Colon (tissue), 2 donors: ENCODE measurements around the gene BICRA.
"Not testable (repeated sequence)": the region's sequence is repeated elsewhere in the genome, so short reads cannot be mapped to it uniquely, and the experiment has no call there.

Source experiments
- FAIRE-seq: peaks from 2 replicates; lab custom pipeline; 2012; peaks lifted over from hg19 to GRCh38; lab: Jason Lieb, UNC
- donor health status: control.
- donor health status: control.

Gene BICRA

DNA sequence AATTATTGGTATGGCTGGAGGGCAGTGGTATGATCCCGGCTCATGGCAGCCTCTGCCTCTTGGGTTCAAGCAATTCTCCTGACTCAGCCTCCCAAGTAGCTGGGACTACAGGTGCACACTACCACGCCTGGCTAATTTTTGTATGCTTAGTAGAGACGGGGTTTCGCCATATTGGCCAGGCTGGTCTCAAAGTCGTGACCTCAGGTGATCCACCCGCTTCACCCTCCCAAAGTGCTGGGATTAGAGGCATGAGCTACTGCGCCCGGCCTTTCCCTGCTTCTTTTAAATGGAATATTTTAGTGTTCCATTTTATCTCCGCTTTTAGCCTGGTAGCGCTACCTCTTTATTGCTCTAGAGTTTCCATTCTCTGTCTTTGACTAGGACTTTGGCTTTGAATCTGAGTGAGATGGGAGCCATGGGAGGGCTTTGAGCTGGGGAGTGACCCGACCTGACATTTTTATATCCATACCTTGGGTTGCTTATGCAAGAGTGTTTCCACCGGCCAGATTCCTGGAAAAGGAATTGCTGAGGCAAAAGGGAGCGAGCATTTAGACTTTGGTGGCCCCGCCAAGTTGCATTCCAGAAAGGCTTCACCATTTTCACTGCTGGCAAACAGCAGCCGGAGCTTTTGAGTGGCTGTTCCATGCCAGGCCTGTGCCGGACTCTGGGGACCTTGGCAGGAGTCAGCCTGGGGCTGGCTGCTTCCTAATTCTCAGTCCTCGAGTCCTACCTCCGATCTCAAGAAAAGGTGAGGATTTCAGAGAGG, 22.9 kb downstream of the BICRA start:
- no peak for FAIRE-seq

GRCh38 chr19:47633517-47633916, 24.6 kb downstream of the BICRA start:
- FAIRE-seq, result no peak

DNA sequence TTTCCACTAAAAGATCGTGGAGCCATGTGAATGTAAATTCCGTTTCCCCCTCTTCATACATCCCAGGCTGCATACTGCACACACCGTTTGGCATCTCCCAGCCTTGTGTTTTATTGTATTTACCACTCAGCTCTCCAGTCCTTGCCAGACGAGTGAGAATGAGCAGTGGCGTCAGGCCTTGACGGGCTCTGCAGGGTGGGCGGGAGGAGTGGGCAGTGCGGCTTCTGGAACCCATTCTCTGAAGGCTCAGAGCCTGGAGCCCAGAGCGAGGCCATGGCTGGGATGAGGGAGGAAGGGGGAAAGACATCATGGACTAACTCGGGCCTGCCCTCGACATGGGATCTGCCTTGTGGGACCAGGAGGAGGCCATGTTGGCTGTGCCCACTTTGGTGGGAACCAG, 25.1 kb downstream of the BICRA start:
- FAIRE-seq, result no peak

- not testable (repeated sequence) for FAIRE-seq
Measured at GRCh38 chr19:47635152-47635754, 26.3 kb downstream of the BICRA start.

- FAIRE-seq, result no peak
Measured at GRCh38 chr19:47637550-47637949, 28.6 kb downstream of the BICRA start.

GRCh38 chr19:47641891-47642485, 33.1 kb downstream of the BICRA start:
- FAIRE-seq, result no peak

GRCh38 chr19:47643281-47643680, 34.3 kb downstream of the BICRA start:
- FAIRE-seq, result no peak

GRCh38 chr19:47644199-47644598, 35.3 kb downstream of the BICRA start:
- FAIRE-seq, result no peak

GRCh38 chr19:47644743-47645482, 36.0 kb downstream of the BICRA start:
- no peak for FAIRE-seq

- no peak for FAIRE-seq
Measured at GRCh38 chr19:47646924-47647323, 38.0 kb downstream of the BICRA start.

GRCh38 chr19:47649588-47649987, 40.7 kb downstream of the BICRA start:
- no peak for FAIRE-seq

DNA sequence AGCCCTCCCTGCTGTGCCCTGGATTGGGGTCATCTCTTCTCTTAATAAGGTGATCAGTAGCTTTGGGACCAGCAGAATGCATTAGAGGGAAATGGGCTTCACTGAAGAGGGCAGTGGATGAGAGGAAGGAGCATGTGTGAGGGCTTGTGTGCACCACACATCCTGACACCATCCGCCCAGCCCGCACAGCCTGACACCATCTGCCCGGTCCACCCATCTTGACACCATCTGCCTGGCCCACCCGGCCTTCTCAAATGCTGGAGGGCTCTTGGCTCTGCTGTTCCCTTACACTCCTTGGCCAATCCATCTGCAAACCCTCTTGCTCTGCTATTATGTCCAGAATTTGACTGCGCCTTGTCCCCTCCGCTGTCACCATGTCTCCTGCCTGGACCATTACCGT, 41.8 kb downstream of the BICRA start:
- FAIRE-seq, result no peak

DNA sequence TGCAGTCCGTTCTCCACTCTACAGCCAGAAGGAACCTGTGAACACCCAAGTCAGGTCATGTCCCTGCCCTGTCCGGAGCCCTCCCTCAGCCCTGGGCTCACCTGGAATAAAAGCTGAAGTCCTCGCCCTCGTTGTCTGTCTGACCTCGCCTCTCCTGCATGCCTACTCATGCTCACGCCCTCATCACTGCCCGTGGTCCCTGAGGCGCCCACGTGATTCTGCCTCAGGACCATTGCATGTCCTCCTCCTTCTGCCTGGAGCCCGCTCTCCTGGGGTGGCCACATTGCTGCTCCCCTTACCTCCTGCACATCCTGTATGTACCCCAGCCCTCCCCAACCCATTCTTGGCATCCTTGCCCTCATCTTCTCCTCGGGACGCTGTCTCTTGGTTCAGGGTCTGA, 42.2 kb downstream of the BICRA start:
- no peak for FAIRE-seq

DNA sequence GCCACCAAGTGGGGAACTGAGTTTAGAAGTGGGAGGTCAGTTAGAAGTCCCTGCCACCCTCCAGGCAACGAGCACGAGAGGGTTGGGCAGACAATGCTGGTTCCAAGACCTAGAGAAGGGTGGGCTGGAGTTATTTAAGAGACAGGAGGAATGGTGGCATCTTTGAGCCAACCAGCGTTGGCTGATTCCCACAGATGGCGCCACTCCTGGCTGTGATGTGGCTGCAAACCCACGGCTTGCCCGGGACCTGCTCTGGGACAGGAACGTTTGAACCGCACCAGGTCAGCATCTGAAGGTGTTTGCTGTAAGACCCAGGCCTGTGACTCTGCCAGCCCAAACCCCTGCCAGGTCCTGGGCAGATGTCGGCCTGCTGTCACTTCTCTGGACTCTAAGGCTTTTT, 42.8 kb downstream of the BICRA start:
- no peak for FAIRE-seq

DNA sequence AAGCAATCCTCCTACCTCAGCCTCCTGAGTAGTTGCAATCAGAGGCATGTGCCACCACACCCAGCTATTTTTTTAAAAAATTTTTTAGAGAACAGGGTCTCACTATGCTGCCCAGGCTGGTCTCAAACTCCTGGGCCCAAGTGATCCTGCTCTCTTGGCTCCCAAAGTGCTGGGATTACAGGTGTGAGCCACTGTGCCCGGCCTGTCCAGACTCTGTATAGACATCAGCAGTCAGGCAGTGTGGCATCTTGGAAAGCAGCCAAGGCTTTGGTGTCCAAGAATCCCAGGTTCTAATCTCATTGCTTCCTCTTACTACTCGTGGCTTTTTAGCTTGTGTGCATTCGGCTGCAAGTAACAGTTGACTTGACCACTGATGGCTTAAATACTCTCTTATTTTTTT, 43.4 kb downstream of the BICRA start:
- no peak for FAIRE-seq

DNA sequence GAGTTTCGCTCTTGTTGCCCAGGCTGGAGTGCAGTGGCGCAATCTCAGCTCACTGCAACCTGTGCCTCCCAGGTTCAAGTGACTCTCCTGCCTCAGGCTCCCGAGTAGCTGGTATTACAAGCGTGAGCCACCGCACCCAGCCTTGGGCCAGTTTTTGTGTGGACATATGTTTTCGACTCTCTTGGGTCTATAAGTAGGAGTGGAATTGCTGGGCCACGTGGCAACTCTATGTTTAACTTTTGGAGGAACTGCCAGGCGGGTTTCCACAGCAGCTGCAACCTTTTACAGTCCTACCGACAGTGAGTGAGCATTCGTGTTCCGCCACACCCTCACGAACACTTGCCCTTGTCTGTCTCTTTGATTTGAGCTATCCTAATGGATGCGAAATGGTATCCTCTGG, 44.9 kb downstream of the BICRA start:
- no peak for FAIRE-seq

GRCh38 chr19:47657719-47658118, 48.8 kb downstream of the BICRA start:
- FAIRE-seq, result no peak

DNA sequence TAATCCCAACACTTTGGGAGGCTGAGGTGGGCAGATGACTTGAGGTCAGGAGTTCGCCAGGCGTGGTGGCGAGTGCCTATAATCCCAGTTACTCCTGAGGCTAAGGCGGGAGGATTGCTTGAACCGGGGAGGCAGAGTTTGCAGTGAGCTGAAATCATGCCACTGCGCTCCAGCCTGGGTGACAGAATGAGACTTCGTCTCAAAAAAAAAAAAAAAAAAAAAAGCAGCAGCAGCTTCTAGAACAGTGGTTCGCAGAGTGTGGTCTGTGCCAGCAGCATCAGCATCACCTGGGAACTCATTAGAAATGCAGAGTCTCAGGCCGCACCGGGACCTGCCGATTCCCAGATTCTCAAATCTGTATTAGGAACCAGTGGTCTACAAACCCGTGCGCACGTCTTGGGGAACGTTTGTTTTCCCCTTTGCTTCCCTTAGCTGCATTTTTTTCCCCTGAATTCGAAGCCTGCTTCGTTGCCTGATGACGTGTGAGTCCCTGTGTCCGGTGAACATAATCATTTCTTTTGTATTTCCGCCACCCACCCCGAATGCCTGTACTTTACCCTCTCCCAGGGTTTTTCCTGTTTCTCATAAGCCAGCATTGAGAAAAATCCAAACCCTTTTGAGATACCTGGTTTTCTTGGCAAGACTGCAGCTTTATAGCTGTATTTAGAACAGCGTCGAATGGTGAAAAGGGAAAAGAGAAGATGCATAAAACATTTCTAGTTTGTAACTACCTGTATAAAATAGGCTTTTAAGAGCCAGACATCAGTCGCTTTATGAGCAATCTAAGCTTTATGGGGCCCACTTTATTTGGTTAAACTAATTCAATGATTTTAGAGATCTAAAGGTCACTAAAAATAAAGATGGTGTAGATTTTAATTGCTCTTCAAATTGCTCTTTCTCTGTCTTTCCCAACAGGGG, 49.8 kb downstream of the BICRA start:
- FAIRE-seq, result peak; percentile 72

- FAIRE-seq, result no peak
Measured at GRCh38 chr19:47660435-47660832, 51.5 kb downstream of the BICRA start.

DNA sequence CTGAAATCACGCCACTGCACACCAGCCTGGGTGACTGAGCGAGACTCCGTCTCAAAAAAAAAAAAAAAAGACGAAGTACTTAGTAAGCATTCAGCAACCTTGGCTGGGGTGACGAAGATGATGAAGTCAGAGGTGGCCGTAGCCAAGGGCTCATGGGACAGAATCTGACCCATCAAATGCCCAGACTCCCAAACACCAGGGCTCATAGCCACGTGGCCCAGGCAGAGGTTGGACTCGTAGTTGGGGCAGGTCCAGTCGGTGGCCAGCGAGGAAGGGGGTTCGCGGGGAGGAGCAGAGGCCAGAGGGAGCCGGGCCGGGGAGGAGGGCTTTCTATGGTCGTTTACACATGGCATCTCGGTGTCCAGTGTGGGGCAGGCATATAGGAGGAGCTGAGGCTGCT, 52.2 kb downstream of the BICRA start:
- FAIRE-seq, result no peak

DNA sequence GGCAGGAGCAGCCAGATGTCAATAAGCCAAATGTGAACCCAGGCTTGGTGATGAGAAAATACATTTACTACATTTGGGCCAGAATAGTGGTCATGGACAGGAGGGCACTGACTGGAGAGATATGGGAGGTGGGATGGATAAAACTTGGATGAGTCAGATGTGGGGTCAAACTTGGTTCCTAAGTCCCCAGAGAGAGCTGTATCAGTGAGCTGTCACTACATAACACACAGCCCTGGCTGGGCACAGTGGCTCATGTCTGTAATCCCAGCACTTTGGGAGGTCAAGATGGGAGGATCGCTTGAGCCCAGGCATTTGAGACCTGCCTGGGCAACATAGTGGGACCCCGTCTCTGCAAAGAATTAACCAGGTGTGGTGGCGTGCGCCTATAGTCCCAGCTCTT, 52.7 kb downstream of the BICRA start:
- FAIRE-seq, result no peak

DNA sequence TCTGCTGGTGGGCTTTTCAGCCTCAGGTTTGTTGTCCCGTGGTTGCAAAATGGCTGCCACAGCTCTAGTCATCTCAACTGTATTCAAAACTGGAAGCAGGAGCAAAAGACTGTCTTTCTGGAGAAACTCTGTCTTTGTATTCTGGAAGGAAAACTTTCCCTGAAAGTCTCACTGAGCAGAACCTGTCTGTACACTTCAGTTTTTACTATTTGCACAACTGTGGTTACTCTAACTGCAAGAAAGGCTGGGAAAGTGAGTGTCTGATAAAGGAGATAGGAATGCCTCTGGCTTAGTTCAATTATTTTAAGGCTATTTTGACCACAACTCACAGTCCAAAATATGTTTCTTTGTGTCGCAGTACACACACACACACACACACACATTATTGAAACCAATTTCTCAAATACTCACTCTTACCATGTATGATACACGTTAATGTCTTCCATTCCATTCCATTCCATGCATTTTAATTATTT, 54.5 kb downstream of the BICRA start:
- FAIRE-seq, result no peak
